ENCODE results near the gene TMEM97. TPM values are rescaled to one million over a fixed set of nuclear protein-coding genes. Genes with fewer than 3 reads are reported as not detected.
A peak's percentile ranks its signal among the peaks of the same experiment; 100 is the strongest.
"Not testable (repeated sequence)": the region's sequence is repeated elsewhere in the genome, so short reads cannot be mapped to it uniquely, and the experiment has no call there.

Gene TMEM97
- 170 TPM for total RNA-seq (ENCODE audit: unreplicated experiment)
- long read RNA-seq, transcript TMEM97-201 (3 exons, 2,568 nt), result major isoform, 99 of 120 reads
- long read RNA-seq, partial matches to known transcripts, result 1 of 120 reads
- long read RNA-seq, other reads (novel, unspliced or antisense), result 16 of 120 reads

DNA sequence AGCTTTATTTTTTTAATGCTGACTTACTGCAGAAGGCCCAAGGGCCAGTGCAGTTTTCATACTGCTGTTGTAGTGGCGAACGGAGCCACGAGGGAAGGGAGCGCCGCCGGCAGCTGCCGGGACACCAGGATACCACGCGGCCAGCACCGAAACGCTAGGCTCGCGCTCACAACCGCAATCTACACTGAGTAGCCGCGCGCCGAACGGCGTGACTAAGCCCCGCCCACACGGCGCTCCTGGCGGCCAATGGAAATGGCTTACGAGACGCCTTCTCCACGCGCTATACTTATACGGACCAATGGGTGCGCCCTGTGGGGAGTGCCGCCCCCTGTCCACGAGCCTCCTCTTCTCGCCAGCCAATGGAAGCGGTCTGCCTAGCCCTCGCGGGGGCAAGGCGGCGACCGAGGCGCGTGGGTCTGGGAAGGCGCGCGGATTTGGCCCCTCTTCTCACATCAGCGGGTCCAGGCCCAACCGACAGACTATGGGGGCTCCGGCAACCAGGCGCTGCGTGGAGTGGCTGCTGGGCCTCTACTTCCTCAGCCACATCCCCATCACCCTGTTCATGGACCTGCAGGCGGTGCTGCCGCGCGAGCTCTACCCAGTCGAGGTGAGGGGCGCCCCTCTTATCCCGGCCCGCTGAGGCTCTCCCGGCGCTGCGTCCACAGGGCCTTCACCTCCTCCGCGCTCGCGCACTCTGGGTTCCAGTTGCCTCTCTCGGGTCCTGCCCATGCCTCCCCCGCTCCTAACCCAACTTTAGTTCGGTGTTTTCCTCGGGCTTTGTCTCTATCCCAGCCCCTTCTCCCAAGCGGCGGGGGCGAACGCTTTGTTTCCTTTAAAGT is at the start of gene TMEM97:
TMEM97 (plus strand) TSS at position 442 of the 839 bp plus-strand sequence; CDS start at position 482, 40 bp downstream.
- TF ChIP-seq, protein P1, sequence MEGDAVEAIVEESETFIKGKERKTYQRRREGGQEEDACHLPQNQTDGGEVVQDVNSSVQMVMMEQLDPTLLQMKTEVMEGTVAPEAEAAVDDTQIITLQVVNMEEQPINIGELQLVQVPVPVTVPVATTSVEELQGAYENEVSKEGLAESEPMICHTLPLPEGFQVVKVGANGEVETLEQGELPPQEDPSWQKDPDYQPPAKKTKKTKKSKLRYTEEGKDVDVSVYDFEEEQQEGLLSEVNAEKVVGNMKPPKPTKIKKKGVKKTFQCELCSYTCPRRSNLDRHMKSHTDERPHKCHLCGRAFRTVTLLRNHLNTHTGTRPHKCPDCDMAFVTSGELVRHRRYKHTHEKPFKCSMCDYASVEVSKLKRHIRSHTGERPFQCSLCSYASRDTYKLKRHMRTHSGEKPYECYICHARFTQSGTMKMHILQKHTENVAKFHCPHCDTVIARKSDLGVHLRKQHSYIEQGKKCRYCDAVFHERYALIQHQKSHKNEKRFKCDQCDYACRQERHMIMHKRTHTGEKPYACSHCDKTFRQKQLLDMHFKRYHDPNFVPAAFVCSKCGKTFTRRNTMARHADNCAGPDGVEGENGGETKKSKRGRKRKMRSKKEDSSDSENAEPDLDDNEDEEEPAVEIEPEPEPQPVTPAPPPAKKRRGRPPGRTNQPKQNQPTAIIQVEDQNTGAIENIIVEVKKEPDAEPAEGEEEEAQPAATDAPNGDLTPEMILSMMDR (IDR thresholded peaks at IDR 0.05; ENCODE audit: partially characterized antibody, unreplicated experiment), result no peak
- H3K36me3 Mint-ChIP-seq (ENCODE audit: unreplicated experiment), result no peaks in the 10 kb centered on the region
- H3K27ac Mint-ChIP-seq (ENCODE audit: unreplicated experiment), result peak within 1 kb of the TSS; percentile 99
- H3K27me3 Mint-ChIP-seq (ENCODE audit: unreplicated experiment), result peaks cover 17% of the 10 kb centered on the region
- peak within 1 kb of the TSS; percentile 83 for H3K4me3 Mint-ChIP-seq (ENCODE audit: unreplicated experiment)
- peaks cover 10% of the 10 kb centered on the region for H3K9me3 Mint-ChIP-seq (ENCODE audit: unreplicated experiment)
- peaks cover 27% of the 10 kb centered on the region for H3K4me1 Mint-ChIP-seq (ENCODE audit: low read depth, unreplicated experiment)
- peak; percentile 98 for DNase-seq

DNA sequence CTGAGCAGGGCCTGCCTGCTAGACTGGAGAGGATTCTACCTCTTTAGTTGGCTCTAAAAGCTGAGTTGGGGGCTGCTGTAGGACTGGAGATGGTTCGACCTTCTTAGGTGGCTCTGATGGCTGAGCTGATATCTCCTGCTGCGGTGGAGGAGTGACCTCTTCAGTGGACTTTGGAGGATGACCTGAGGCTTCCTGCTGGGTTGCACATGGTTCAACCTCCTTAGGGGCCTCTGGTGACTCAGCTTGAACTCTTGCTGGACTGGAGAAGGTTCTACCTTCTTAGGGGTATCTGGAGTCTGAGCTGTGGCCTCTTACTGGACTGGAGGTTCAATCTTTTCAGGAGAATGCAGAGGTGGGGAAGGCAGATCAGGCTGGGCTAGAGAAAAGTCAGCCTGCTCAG is 48.9 kb upstream of the TMEM97 start:
- no peak for DNase-seq
- Mint-ChIP-seq H3K36me3 (ENCODE audit: unreplicated experiment) (peaks cover 12% of the 10 kb centered on the region), H3K4me1 (ENCODE audit: low read depth, unreplicated experiment) (peaks cover 8% of the 10 kb centered on the region), H3K27me3 (ENCODE audit: unreplicated experiment) (peaks cover 8% of the 10 kb centered on the region), H3K9me3 (ENCODE audit: unreplicated experiment) (peaks cover 7% of the 10 kb centered on the region), H3K27ac (ENCODE audit: unreplicated experiment) (no peak overlapping the region), H3K4me3 (ENCODE audit: unreplicated experiment) (no peak overlapping the region)
- TF ChIP-seq, protein P1 (IDR thresholded peaks at IDR 0.05; ENCODE audit: partially characterized antibody, unreplicated experiment), result no peak

DNA sequence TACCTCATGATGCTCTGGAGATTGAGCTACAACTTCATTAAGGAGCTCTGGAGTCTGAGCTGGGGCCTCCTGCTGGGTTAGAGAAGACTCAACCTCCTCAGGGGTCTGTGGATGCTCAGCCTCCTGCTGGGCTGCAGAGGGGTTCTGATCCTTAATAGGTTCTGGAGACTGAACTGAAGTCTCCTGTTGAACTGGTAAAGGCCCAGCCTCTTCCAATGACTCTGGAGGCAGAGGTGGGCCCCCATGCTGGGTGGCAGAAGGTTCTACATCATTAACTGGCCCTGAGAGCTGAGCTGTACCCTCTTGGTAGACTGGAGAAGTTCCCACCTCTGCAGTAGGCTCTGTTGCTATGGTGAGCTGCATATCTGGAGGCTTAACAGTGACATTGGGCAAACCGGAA is 48.1 kb upstream of the TMEM97 start:
- Mint-ChIP-seq H3K4me3 (ENCODE audit: unreplicated experiment) (no peak overlapping the region), H3K27ac (ENCODE audit: unreplicated experiment) (no peak overlapping the region), H3K9me3 (ENCODE audit: unreplicated experiment) (peaks cover 7% of the 10 kb centered on the region)

DNA sequence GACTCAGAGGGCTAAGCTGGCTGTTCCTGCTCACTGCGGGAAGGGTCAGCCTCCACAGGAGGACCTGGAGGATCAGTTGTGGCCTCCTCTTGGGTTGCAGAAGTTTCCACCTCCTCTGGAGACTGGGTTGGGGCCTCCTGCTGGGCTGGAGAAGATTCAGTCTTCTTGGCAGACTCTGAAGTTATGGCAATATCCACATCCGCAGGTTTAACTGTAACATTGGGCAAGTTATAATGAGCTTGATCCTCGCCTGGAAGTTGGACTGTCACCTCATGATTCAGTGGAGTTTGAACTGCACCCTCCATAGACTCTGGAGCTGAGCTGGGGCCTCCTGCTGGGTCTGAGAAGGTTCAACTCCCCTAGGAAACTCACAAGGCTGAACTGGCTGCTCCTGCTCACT is 47.6 kb upstream of the TMEM97 start:
- DNase-seq, result no peak
- Mint-ChIP-seq H3K4me3 (ENCODE audit: unreplicated experiment) (no peak overlapping the region), H3K27ac (ENCODE audit: unreplicated experiment) (no peak overlapping the region), H3K9me3 (ENCODE audit: unreplicated experiment) (peaks cover 6% of the 10 kb centered on the region), H3K36me3 (ENCODE audit: unreplicated experiment) (peaks cover 12% of the 10 kb centered on the region), H3K27me3 (ENCODE audit: unreplicated experiment) (peaks cover 11% of the 10 kb centered on the region), H3K4me1 (ENCODE audit: low read depth, unreplicated experiment) (peaks cover 8% of the 10 kb centered on the region)
- TF ChIP-seq, protein P1 (IDR thresholded peaks at IDR 0.05; ENCODE audit: partially characterized antibody, unreplicated experiment), result no peak

More for the DNA sequence above, 48.1 kb upstream of the TMEM97 start:
- Mint-ChIP-seq H3K36me3 (ENCODE audit: unreplicated experiment) (peaks cover 12% of the 10 kb centered on the region), H3K27me3 (ENCODE audit: unreplicated experiment) (peaks cover 11% of the 10 kb centered on the region), H3K4me1 (ENCODE audit: low read depth, unreplicated experiment) (peaks cover 8% of the 10 kb centered on the region)
- no peak for DNase-seq
- TF ChIP-seq, protein P1 (IDR thresholded peaks at IDR 0.05; ENCODE audit: partially characterized antibody, unreplicated experiment), result no peak

DNA sequence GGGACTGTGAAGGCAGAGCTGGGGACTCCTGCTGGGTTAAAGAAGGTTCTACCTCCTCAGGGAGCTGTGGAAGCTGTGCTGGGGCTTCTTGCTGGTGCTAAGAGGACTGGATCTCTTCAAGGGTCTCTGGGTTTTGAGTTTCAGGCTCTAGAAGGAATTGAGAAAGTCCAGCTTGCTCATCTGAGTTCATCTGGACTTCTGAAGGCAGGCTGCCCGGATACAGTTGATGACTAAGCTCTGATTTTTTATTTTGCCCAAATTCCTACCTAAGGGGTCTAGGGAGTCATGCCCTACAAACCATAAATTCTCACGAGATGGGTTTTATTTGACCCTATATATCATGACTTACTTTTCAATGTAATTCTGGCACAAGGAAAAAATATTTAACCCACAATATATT is 46.8 kb upstream of the TMEM97 start:
- H3K27ac Mint-ChIP-seq (ENCODE audit: unreplicated experiment), result no peak overlapping the region
- no peak overlapping the region for H3K4me3 Mint-ChIP-seq (ENCODE audit: unreplicated experiment)
- TF ChIP-seq, protein P1 (IDR thresholded peaks at IDR 0.05; ENCODE audit: partially characterized antibody, unreplicated experiment), result no peak
- H3K27me3 Mint-ChIP-seq (ENCODE audit: unreplicated experiment), result peaks cover 11% of the 10 kb centered on the region
- DNase-seq, result no peak
- peaks cover 4% of the 10 kb centered on the region for H3K9me3 Mint-ChIP-seq (ENCODE audit: unreplicated experiment)
- H3K36me3 Mint-ChIP-seq (ENCODE audit: unreplicated experiment), result peaks cover 9% of the 10 kb centered on the region
- peaks cover 8% of the 10 kb centered on the region for H3K4me1 Mint-ChIP-seq (ENCODE audit: low read depth, unreplicated experiment)

DNA sequence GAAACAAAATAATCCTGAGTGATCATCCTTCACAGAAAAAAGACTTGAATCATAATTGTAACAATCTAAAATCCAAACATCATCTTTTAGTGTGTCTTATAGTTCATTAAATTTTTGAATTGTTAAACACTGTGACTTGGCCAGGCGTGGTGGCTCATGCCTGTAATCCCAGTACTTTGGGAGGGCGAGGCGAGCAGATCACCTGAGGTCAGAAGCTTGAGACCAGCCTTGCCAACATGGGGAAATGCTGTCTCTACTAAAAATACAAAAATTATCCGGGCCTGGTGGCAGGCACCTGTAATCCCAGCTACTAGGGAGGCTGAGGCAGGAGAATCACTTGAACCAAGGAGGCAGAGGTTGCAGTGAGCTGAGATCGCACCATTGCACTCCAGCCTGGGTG is 45.7 kb upstream of the TMEM97 start:
- H3K27ac Mint-ChIP-seq (ENCODE audit: unreplicated experiment); DNase-seq; H3K4me3 Mint-ChIP-seq (ENCODE audit: unreplicated experiment); H3K27me3 Mint-ChIP-seq (ENCODE audit: unreplicated experiment); H3K36me3 Mint-ChIP-seq (ENCODE audit: unreplicated experiment); H3K4me1 Mint-ChIP-seq (ENCODE audit: low read depth, unreplicated experiment); H3K9me3 Mint-ChIP-seq (ENCODE audit: unreplicated experiment): not testable (repeated sequence)

Data from glutamatergic neuron (in vitro differentiated cells).